HepG2 (cell line): ENCODE measurements around the gene UBE2S. TPM values are rescaled to one million over a fixed set of nuclear protein-coding genes. Genes with fewer than 3 reads are reported as not detected.
A peak's percentile ranks its signal among the peaks of the same experiment; 100 is the strongest.

Experiments used
- ATF7 ChIP-seq, 2 experiments: fragments of 450-650 bp in 1 of 2; sonication (generic) in 1 of 2; formaldehyde crosslinking in 1 of 2; IDR thresholded peaks; 2 replicates each; pipeline versions ENCODE4 v1.4.0 to v1.6.1; 2016 to 2020; ENCODE audit warnings: antibody characterized with exemption in 1 of 2, mild to moderate bottlenecking in 1 of 2, missing genetic modification reagents in 1 of 2
- ELK4 ChIP-seq: sonication (generic); formaldehyde crosslinking; IDR thresholded peaks from 2 replicates; pipeline ENCODE4 v1.9.0; 2021; ENCODE audit warnings: missing genetic modification reagents, borderline replicate concordance
- GABPA ChIP-seq, 2 experiments: IDR thresholded peaks; 2 replicates each; pipeline ENCODE4 v1.6.1; 2011 to 2016; ENCODE audit warnings: low read depth in 2 of 2, low read length in 1 of 2, missing biosample characterization in 1 of 2, missing genetic modification characterization in 1 of 2
- KLF6 ChIP-seq: IDR thresholded peaks from 2 replicates; pipeline ENCODE4 v1.8.0; 2016; ENCODE audit warnings: missing biosample characterization, missing genetic modification reagents
- TEAD3 ChIP-seq: optimal IDR thresholded peaks from 2 replicates; pipeline ENCODE3; 2016; ENCODE audit warnings: borderline replicate concordance
- ZNF224 ChIP-seq: sonication (generic); formaldehyde crosslinking; IDR thresholded peaks from 2 replicates; pipeline ENCODE4 v1.5.0; 2020; ENCODE audit warnings: mild to moderate bottlenecking, missing genetic modification reagents
- ZNF333 ChIP-seq: sonication (generic); formaldehyde crosslinking; IDR thresholded peaks from 2 replicates; pipeline ENCODE4 v1.4.0; 2020; ENCODE audit warnings: mild to moderate bottlenecking, missing genetic modification reagents, borderline replicate concordance
- ZNF512B ChIP-seq: sonication (generic); formaldehyde crosslinking; IDR thresholded peaks from 2 replicates; pipeline ENCODE4 v1.5.1; 2020; ENCODE audit warnings: missing genetic modification reagents, mild to moderate bottlenecking, borderline replicate concordance
- polyA plus RNA-seq, 8 experiments: library from polyadenylated mRNA; depleted of rRNA in 3 of 8; stranded (reverse) in 7 of 8; unstranded in 1 of 8; fragments of >200 nt; fragmentation: Illumina TruSeq in 4 of 8; extraction: Trizol in 4 of 8; gene quantifications; 2 replicates each; pipeline versions ENCODE4 v1.2.1 to v1.2.3, GENCODE V29; 2011 to 2016; ENCODE audit warnings: low read depth in 4 of 8, missing spikeins in 1 of 8, mixed read lengths in 1 of 8; ENCODE audit not compliant: insufficient read depth in 1 of 8
- total RNA-seq, 5 experiments: library from RNA; depleted of rRNA; stranded (reverse); fragments of >200 nt; fragmentation: Illumina TruSeq; extraction: Trizol; gene quantifications; 2 replicates each; pipeline ENCODE4 v1.2.3, GENCODE V29; 2016; ENCODE audit warnings: low read depth in 1 of 5

UBE2S gene
- total and polyA plus RNA-seq, 2 of the 13 experiments (the other 11 are each of a cell fraction or from before 2014, with no cell fraction given) = 32.2 to 39.3 TPM

DNA sequence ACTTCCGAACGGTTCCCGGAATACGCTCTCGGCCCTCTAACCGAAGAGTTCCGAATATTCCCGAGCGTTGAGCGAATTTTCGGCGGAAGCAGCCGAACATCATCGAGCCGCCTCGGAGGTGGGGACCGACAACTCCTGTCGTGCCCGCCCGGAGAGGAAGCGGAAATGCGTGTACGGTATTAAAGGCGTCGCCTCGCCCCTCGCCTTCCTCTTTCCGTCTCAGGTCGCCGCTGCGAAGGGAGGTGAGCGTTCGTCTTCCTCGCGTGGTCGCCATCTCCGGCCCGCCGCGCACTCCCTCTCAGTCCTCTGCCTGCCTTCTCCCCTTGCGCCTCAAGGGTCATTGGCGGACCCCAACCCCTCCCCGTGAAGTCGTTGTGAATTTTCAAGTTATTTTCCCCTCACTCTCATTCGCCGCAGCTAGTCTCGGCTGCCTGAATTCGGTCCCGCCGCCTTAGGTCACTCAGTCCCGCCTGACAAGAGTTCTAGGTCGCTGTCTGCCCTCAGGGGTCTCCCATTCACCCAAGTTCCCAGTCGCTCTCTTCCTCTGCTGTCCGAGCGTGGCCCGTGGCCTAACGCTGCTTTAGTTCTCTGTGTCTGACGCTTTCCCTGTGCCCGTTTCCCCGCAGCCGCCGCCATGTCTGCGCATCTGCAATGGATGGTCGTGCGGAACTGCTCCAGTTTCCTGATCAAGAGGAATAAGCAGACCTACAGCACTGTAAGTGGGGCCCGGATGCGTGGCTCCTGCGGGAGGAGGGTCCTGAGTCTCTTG, 21.7 kb downstream of the UBE2S start, which contains the start of gene RPL28 (continued):
- TF ChIP-seq GABPA (IDR thresholded peaks at IDR 0.05; ENCODE audit: low read depth, low read length) (peak; percentile 95), GABPA (CRISPR knock-in tag; IDR thresholded peaks at IDR 0.05; ENCODE audit: low read depth) (peak; percentile 96), KLF6 (CRISPR knock-in tag) (peak; percentile 97), ELK4 (CRISPR knock-in tag) (no peak; the same call in 1 of the 2 replicates), ZNF333 (CRISPR knock-in tag) (no peak), TEAD3 (peak; percentile 50), ATF7 (IDR thresholded peaks at IDR 0.05) (no peak), ATF7 (CRISPR knock-in tag; IDR thresholded peaks at IDR 0.05) (no peak), ZNF224 (CRISPR knock-in tag) (0 out of 2 replicates have a peak, but pooled peaks have one; percentile 58), ZNF512B (CRISPR knock-in tag) (0 out of 2 replicates have a peak, but pooled peaks have one; percentile 29)
